GM12878 (cell line): Measurements from ENCODE around the gene MYO7B. TPM values are rescaled to one million over a fixed set of nuclear protein-coding genes. Genes with fewer than 3 reads are reported as not detected.

ENCODE experiments used
- ATAC-seq: fragments of 200-7000 bp; cut with Tn5 transposase; 3 replicates; pipeline ENCODE4 v1.9.1; 2020; ENCODE audit warnings: mild to moderate bottlenecking, moderate library complexity
- BruUV-seq: library from RNA; stranded (reverse); fragments of 400-500 nt; replicated peaks from 2 replicates; lab custom pipeline; 2021; lab: Mats Ljungman, UMichigan
- CTCF ChIA-PET: fragments of 300-600 bp; sonication (Branson Sonifier 250); formaldehyde crosslinking; extraction: SDS; loops from one replicate; lab custom pipeline; 2021; ENCODE audit warnings: inconsistent platforms; lab: Yijun Ruan, JAX
- POLR2A ChIA-PET: fragments of 350-600 bp; formaldehyde crosslinking; extraction: SDS; loops from one replicate; lab custom pipeline; 2021; ENCODE audit warnings: inconsistent platforms; lab: Charles Lee
- RAD21 ChIA-PET: fragments of 300-600 bp; sonication (Branson Sonifier 250); formaldehyde crosslinking; loops from one replicate; lab custom pipeline; 2023; ENCODE audit warnings: antibody characterized with exemption; ENCODE audit not compliant: unreplicated experiment; lab: Charles Lee
- SMC1A ChIA-PET: fragments of 300-600 bp; sonication (Branson Sonifier 250); formaldehyde crosslinking; loops from one replicate; lab custom pipeline; 2023; ENCODE audit not compliant: unreplicated experiment, uncharacterized antibody; lab: Charles Lee
- DNase-seq: peaks from one replicate; pipeline ENCODE4 v3.0.0-alpha.2; 2011; ENCODE audit warnings: low read depth, low spot score
- FAIRE-seq: peaks from 3 replicates; lab custom pipeline; 2011; peaks lifted over from hg19 to GRCh38; lab: Jason Lieb, UNC
- H2AFZ ChIP-seq: 2 replicates; pipeline ENCODE4 v1.6.0; 2011; ENCODE audit warnings: low read depth, low read length, control low read depth; ENCODE audit not compliant: control insufficient read depth
- H3K27ac ChIP-seq: 2 replicates; pipeline ENCODE4 v1.5.1; 2011; ENCODE audit warnings: control low read depth; ENCODE audit not compliant: control insufficient read depth, insufficient read depth
- H3K27me3 ChIP-seq, 2 experiments: replicated peaks in 1 of 2; 2 replicates each; pipeline versions ENCODE4 v1.6.0 to v1.6.1; 2011; ENCODE audit warnings: low read length in 1 of 2; ENCODE audit not compliant: control insufficient read depth in 2 of 2, insufficient read depth in 2 of 2
- H3K36me3 ChIP-seq, 2 experiments: 2 replicates each; pipeline ENCODE4 v1.5.1; 2011; ENCODE audit warnings: low read length in 1 of 2; ENCODE audit not compliant: control insufficient read depth in 2 of 2, insufficient read depth in 2 of 2
- H3K4me1 ChIP-seq: 2 replicates; pipeline ENCODE4 v1.6.1; 2011; ENCODE audit warnings: mild to moderate bottlenecking, low read length, moderate library complexity, mixed read lengths; ENCODE audit not compliant: control insufficient read depth, insufficient read depth
- H3K4me2 ChIP-seq: 2 replicates; pipeline ENCODE4 v1.6.0; 2011; ENCODE audit warnings: control low read depth; ENCODE audit not compliant: control insufficient read depth, insufficient read depth
- H3K4me3 ChIP-seq: fragments of 200-600 bp; sonication (generic); 2 replicates; pipeline ENCODE4 v1.5.1; 2016
- H3K79me2 ChIP-seq: 2 replicates; pipeline ENCODE4 v1.6.0; 2011; ENCODE audit warnings: low read length; ENCODE audit not compliant: control insufficient read depth, insufficient read depth
- H3K9ac ChIP-seq: 2 replicates; pipeline ENCODE4 v1.8.0; 2011; ENCODE audit warnings: low read length, control low read depth, mixed read lengths; ENCODE audit not compliant: control insufficient read depth, insufficient read depth
- H3K9me3 ChIP-seq: replicated peaks from 3 replicates; pipeline ENCODE4 v1.5.1; 2011; ENCODE audit warnings: mild to moderate bottlenecking, low read length; ENCODE audit not compliant: control insufficient read depth, insufficient read depth
- H4K20me1 ChIP-seq: 2 replicates; pipeline ENCODE4 v1.6.0; 2011; ENCODE audit not compliant: control insufficient read depth, insufficient read depth
- BCL11A ChIP-seq: IDR thresholded peaks from 2 replicates; pipeline ENCODE4 v1.6.1; 2011; ENCODE audit warnings: low read depth, low read length
- EED ChIP-seq: sonication (generic); IDR thresholded peaks from 2 replicates; pipeline ENCODE4 v1.6.1; 2016; ENCODE audit warnings: antibody characterized with exemption, low read depth
- ETV6 ChIP-seq, 2 experiments: fragments of 450-650 bp in 1 of 2; IDR thresholded peaks in 1 of 2; conservative IDR thresholded peaks in 1 of 2; 2 replicates each; pipeline ENCODE4 v1.6.1; 2014; ENCODE audit warnings: antibody characterized with exemption in 1 of 2, borderline replicate concordance in 1 of 2, low read depth in 1 of 2, mild to moderate bottlenecking in 1 of 2, moderate library complexity in 1 of 2
- FOXM1 ChIP-seq: IDR thresholded peaks from 2 replicates; pipeline ENCODE4 v1.6.1; 2012; ENCODE audit warnings: low read depth, mild to moderate bottlenecking, inconsistent platforms, low read length, moderate library complexity
- HDAC6 ChIP-seq: fragments of 200-600 bp; sonication (generic); IDR thresholded peaks from one replicate; pipeline ENCODE4 v1.8.0; 2017; ENCODE audit warnings: antibody characterized with exemption; ENCODE audit not compliant: unreplicated experiment
- MEF2B ChIP-seq: fragments of 450-650 bp; IDR thresholded peaks from 2 replicates; pipeline ENCODE4 v1.6.1; 2018; ENCODE audit warnings: mild to moderate bottlenecking, moderate library complexity; ENCODE audit not compliant: partially characterized antibody, poor library complexity, severe bottlenecking
- MTA2 ChIP-seq: fragments of 450-650 bp; IDR thresholded peaks from 2 replicates; pipeline ENCODE4 v1.6.1; 2016; ENCODE audit warnings: low read depth, mild to moderate bottlenecking, moderate library complexity
- MXI1 ChIP-seq: fragments of 150-350 bp; IDR thresholded peaks from 2 replicates; pipeline ENCODE4 v1.6.1; 2011; ENCODE audit warnings: low read depth, mild to moderate bottlenecking, inconsistent platforms, low read length, improper control_type of control experiment
- MYC ChIP-seq: IDR thresholded peaks from 2 replicates; pipeline ENCODE4 v1.6.1; 2011; ENCODE audit warnings: mild to moderate bottlenecking, low read length, moderate library complexity, inconsistent platforms; ENCODE audit not compliant: insufficient read depth, insufficient replicate concordance, insufficient read length, severe bottlenecking
- PAX8 ChIP-seq: fragments of 450-650 bp; IDR thresholded peaks from 2 replicates; pipeline ENCODE4 v1.6.1; 2017; ENCODE audit warnings: mild to moderate bottlenecking, moderate library complexity
- PRDM15 ChIP-seq: fragments of 450-650 bp; formaldehyde crosslinking; IDR thresholded peaks from 2 replicates; pipeline ENCODE4 v1.4.0; 2020; ENCODE audit warnings: mild to moderate bottlenecking, moderate library complexity
- SIX5 ChIP-seq: IDR thresholded peaks from 2 replicates; pipeline ENCODE4 v1.6.1; 2011; ENCODE audit warnings: mild to moderate bottlenecking, low read depth, low read length, moderate library complexity; ENCODE audit not compliant: severe bottlenecking
- STAT3 ChIP-seq: IDR thresholded peaks from 2 replicates; pipeline ENCODE4 v1.6.1; 2011; ENCODE audit warnings: low read depth, low read length, improper control_type of control experiment
- TBL1XR1 ChIP-seq: IDR thresholded peaks from 2 replicates; pipeline ENCODE4 v1.6.1; 2012; ENCODE audit warnings: low read depth, low read length, improper control_type of control experiment
- TCF12 ChIP-seq: IDR thresholded peaks from 2 replicates; pipeline ENCODE4 v1.6.1; 2011; ENCODE audit warnings: low read depth, mild to moderate bottlenecking, low read length
- TCF7 ChIP-seq: IDR thresholded peaks from 2 replicates; pipeline ENCODE4 v1.6.1; 2014; ENCODE audit warnings: antibody characterized with exemption, borderline replicate concordance
- WRNIP1 ChIP-seq: IDR thresholded peaks from 2 replicates; pipeline ENCODE4 v1.6.1; 2011; ENCODE audit warnings: low read depth, low read length, improper control_type of control experiment, borderline replicate concordance
- WGBS: methylation state at CpG from one replicate; pipeline ENCODE4 v1.1.6; 2016; ENCODE audit warnings: low lambda C conversion rate; ENCODE audit not compliant: insufficient replicate concordance, insufficient coverage; ENCODE audit errors: missing lambda C conversion rate; 5-methylcytosine and 5-hydroxymethylcytosine counted together
- in situ Hi-C: fragments of 300-500 bp; cut with MboI; formaldehyde crosslinking; loops from 9 replicates; pipeline ENCODE4 v1.14.3; 2018; ENCODE audit warnings: mixed read lengths
- intact Hi-C: fragments of 100-400 bp; cut with micrococcal nuclease; formaldehyde crosslinking; loops from one replicate; pipeline ENCODE4 v1.14.2; 2022; ENCODE audit not compliant: unreplicated experiment
- polyA plus RNA-seq, 11 experiments: library from polyadenylated mRNA; depleted of rRNA in 4 of 11; unstranded in 6 of 11; stranded (reverse) in 5 of 11; fragments of >200 nt; fragmentation: Nextera tagmentation in 4 of 11; fragmentation: Illumina TruSeq in 1 of 11; extraction: Ambion mirVana in 4 of 11; extraction: Trizol in 1 of 11; gene quantifications; 1 replicate in 1 of 11; 2 replicates in 10 of 11; pipeline versions ENCODE4 v1.2.1 to v1.2.3, GENCODE V29; 2011 to 2016; ENCODE audit warnings: inconsistent platforms in 2 of 11, missing spikeins in 2 of 11, low read depth in 1 of 11
- total RNA-seq, 4 experiments: library from RNA; depleted of rRNA in 3 of 4; stranded (reverse); fragments of >200 nt in 3 of 4; fragmentation: Illumina TruSeq in 1 of 4; extraction: Trizol in 1 of 4; gene quantifications; 2 replicates each; pipeline versions ENCODE4 v1.2.1 to v1.2.3, GENCODE V29; 2013 to 2021
- TF ChIP-seq, protein P1 (sequence below): fragments of 450-650 bp; IDR thresholded peaks from 2 replicates; pipeline ENCODE4 v1.6.1; 2017; ENCODE audit warnings: mild to moderate bottlenecking

MYO7B gene
- total and polyA plus RNA-seq, 10 of the 15 experiments (the other 5 are each of a cell fraction or from before 2014, with no cell fraction given) = 0.08 to 4.8 (median 1.2) TPM

DNA sequence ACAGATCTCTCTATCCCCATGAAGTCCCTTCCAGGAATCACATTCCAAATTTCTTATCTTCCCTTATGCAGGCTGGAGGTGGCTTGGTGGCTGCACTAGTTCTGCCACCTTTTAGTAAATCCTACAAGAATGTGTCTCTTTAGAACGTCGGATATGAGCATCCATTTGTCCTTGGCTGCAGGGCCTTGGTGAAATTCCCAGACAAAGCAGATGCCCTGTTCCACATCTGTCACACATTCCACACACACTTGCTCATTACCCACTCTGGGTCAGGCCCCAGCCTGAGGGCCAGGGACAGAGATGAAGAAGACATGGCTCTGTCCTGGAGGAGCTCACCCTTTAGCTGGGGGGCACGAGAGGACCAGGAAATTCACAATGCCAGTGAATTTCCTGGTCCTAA is 79.2 kb downstream of the MYO7B start:
- CTCF ChIA-PET = interaction anchor here (1.0 to 1.3 kb wide), 2 partner anchors 24 to 35 kb away, joined by 3 to 4 read pairs; no protein-coding TSS in a partner anchor
- ATAC-seq (no peak), DNase-seq (no peak), FAIRE-seq (no peak)
- no peak overlapping the region for H3K9ac ChIP-seq
- no peaks in the 10 kb centered on the region for H3K4me1 ChIP-seq
- H3K79me2 ChIP-seq = no peaks in the 10 kb centered on the region
- RAD21 ChIA-PET = no interaction called here
- 35% methylated on average over 3 of the region's 3 CpGs for WGBS
- H3K27ac ChIP-seq = no peak overlapping the region
- no peaks in the 10 kb centered on the region for H4K20me1 ChIP-seq
- in situ Hi-C loops (no loop called here), intact Hi-C loops (no loop called here)
- POLR2A ChIA-PET = no interaction called here
- H3K9me3 ChIP-seq = no peaks in the 10 kb centered on the region; the same call in 2 of the 3 replicates
- TF ChIP-seq TCF7 (no peak), WRNIP1 (no peak), MYC (no peak), HDAC6 (no peak), MXI1 (no peak), MTA2 (no peak), TCF12 (no peak), PAX8 (no peak), STAT3 (no peak), SIX5 (no peak), FOXM1 (no peak), BCL11A (no peak), ETV6 (conservative IDR thresholded peaks at IDR 0.05 in 1 of 2, IDR thresholded peaks at IDR 0.05 in 1 of 2; ENCODE audit: borderline replicate concordance in 1 of 2, low read depth in 1 of 2) (no peak), TBL1XR1 (no peak), PRDM15 (CRISPR knock-in tag) (no peak), MEF2B (no peak), EED (no peak)
- TF ChIP-seq, protein P1, sequence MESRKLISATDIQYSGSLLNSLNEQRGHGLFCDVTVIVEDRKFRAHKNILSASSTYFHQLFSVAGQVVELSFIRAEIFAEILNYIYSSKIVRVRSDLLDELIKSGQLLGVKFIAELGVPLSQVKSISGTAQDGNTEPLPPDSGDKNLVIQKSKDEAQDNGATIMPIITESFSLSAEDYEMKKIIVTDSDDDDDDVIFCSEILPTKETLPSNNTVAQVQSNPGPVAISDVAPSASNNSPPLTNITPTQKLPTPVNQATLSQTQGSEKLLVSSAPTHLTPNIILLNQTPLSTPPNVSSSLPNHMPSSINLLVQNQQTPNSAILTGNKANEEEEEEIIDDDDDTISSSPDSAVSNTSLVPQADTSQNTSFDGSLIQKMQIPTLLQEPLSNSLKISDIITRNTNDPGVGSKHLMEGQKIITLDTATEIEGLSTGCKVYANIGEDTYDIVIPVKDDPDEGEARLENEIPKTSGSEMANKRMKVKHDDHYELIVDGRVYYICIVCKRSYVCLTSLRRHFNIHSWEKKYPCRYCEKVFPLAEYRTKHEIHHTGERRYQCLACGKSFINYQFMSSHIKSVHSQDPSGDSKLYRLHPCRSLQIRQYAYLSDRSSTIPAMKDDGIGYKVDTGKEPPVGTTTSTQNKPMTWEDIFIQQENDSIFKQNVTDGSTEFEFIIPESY = no peak
- no peak overlapping the region for H3K4me2 ChIP-seq
- no peaks in the 10 kb centered on the region; a peak in 1 of 4 replicates for H3K27me3 ChIP-seq
- no peak overlapping the region for H2AFZ ChIP-seq
- BruUV-seq = no TSS peak
- SMC1A ChIA-PET = interaction anchor here (0.7 to 1.5 kb wide), 2 partner anchors 35 to 136 kb away, joined by 3 to 4 read pairs; no protein-coding TSS in a partner anchor
- H3K36me3 ChIP-seq = no peaks in the 10 kb centered on the region
- H3K4me3 ChIP-seq = no peak overlapping the region
